HG03521 (cell line): ENCODE data around the gene NDUFS6.

Source experiments
- ATAC-seq: cut with Tn5 transposase; IDR thresholded peaks from one replicate; pipeline ENCODE4 v1.9.1; 2021; ENCODE audit warnings: mild to moderate bottlenecking, moderate library complexity; ENCODE audit not compliant: unreplicated experiment

NDUFS6 gene

GRCh38 chr5:1765141-1765879 is 35.9 kb upstream of the NDUFS6 start:
- peak; percentile 88 for ATAC-seq

GRCh38 chr5:1765880-1766235 is 35.3 kb upstream of the NDUFS6 start:
- ATAC-seq, result no peak

GRCh38 chr5:1767524-1768282 is 33.5 kb upstream of the NDUFS6 start:
- no peak for ATAC-seq

GRCh38 chr5:1768283-1769000 is 32.8 kb upstream of the NDUFS6 start:
- ATAC-seq, result no peak

- no peak for ATAC-seq
Observed at GRCh38 chr5:1769017-1769640, 32.1 kb upstream of the NDUFS6 start.

GRCh38 chr5:1769752-1770442 is 31.3 kb upstream of the NDUFS6 start:
- no peak for ATAC-seq

- no peak for ATAC-seq
Observed at GRCh38 chr5:1770443-1770802, 30.8 kb upstream of the NDUFS6 start.

GRCh38 chr5:1771149-1772065 is 29.8 kb upstream of the NDUFS6 start:
- no peak for ATAC-seq

GRCh38 chr5:1772634-1773033 is 28.6 kb upstream of the NDUFS6 start:
- no peak for ATAC-seq

- ATAC-seq, result no peak
Observed at GRCh38 chr5:1776831-1777230, 24.4 kb upstream of the NDUFS6 start.

- ATAC-seq, result no peak
Observed at GRCh38 chr5:1777281-1778137, 23.7 kb upstream of the NDUFS6 start.

GRCh38 chr5:1778138-1779020 is 22.8 kb upstream of the NDUFS6 start:
- ATAC-seq, result no peak

- ATAC-seq, result no peak
Observed at GRCh38 chr5:1779021-1779680, 22.1 kb upstream of the NDUFS6 start.

- no peak for ATAC-seq
Observed at GRCh38 chr5:1779782-1780613, 21.2 kb upstream of the NDUFS6 start.

GRCh38 chr5:1780614-1780930 is 20.6 kb upstream of the NDUFS6 start:
- ATAC-seq, result no peak

- ATAC-seq, result no peak
Observed at GRCh38 chr5:1781107-1781506, 20.1 kb upstream of the NDUFS6 start.
